NCI-H748 treated with DMSO at 0.1 percent for 48 hours (cell line): Measurements from ENCODE around the gene PLXNA3.

ENCODE experiments used
- DNase-seq: peaks from one replicate; lab custom pipeline; 2025; lab: John Stamatoyannopoulos, UW

PLXNA3 gene

GRCh38 chrX:154435171-154435733 is 22.8 kb upstream of the PLXNA3 start:
- no peak for DNase-seq

- peak; percentile 43 for DNase-seq
Measured at GRCh38 chrX:154436374-154436982, 21.6 kb upstream of the PLXNA3 start.

DNA sequence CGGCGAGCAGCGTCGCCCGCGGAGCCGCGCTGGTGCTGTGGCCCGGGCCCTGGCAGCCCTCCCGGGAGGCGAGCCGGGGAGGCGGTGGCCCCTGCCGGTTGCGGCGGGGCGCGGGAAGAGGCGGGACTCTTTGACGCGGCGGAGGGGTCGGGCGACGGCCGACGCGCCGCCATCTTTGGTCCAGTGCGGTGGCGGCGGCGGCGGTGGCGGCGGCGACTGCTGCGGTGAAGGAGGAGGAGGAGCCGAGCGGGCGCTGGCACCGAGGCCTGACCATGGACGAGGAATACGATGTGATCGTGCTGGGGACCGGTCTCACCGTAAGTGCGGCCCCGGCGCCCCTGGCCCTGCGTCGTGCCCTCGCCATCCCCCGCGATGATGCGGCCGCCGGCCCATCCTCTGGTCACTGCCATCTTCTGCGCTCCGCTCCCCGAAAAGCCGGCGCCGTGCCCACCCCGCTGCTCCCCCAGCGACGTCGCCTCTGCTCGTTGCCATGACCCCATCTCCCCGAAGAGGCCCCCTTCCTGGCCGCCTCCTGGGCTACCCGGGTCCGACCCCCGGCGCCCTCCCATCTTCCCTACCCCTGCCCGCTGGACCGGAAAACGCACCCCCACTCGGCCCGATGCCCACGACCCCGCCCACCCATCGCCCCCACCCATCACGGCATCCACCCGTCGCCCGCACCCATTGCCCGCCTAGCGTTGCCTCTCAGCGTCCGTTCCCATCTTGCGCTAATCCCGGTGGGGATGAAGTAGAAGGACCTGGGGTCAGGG is 20.9 kb upstream of the PLXNA3 start, which contains the start of gene GDI1:
GDI1 (plus strand) TSS at position 172 of the 770 bp plus-strand sequence; CDS start at position 273, 101 bp downstream.
- peak; percentile 4 for DNase-seq

- no peak for DNase-seq
Measured at GRCh38 chrX:154437971-154438893, 19.8 kb upstream of the PLXNA3 start.

DNA sequence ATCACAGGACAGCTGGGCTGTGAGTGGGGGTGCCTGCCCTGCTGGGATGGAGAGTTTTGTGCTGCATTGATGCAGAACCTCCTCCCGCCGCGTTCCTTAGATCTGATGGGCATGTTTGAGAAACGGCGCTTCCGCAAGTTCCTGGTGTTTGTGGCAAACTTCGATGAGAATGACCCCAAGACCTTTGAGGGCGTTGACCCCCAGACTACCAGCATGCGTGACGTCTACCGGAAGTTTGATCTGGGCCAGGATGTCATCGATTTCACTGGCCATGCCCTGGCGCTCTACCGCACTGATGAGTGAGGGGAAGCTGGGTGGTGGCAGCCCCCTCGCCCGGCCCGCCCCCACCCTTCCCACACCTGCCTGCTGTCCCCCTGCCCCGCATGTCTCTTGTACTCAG is 18.2 kb upstream of the PLXNA3 start:
- DNase-seq: no peak

DNA sequence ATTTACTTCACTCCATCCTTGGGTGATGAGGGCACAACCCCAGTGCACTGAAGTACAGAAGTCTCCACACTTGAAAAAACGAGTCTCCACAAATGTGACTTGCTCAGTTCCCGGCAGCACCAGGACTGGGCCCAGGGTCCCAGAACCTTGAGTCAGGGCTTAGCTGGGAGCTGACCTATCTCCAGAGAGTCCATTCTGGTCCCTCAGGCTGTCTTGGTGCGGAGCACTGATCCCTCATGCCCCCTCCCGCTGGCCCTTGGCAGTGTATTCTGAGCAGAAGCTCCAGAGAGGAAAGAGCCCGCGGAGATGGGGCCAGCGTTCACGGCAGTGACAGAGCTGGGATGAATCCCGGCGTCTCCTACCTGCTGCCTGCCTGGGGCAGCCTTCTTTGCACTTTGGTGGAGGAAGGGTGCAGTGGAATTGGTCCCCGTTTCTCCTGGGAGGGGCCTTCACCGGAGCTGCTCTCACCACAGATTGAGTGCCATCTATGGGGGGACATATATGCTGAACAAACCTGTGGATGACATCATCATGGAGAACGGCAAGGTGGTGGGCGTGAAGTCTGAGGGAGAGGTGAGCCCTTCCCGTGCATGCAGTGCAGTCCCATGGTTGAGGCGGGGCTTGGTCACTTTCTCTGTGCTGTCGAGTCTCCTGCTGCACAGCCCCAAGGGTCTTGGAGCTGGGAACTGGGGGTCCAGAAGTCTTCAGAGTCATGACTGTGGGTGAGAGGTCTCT is 17.3 kb upstream of the PLXNA3 start:
- no peak for DNase-seq

DNA sequence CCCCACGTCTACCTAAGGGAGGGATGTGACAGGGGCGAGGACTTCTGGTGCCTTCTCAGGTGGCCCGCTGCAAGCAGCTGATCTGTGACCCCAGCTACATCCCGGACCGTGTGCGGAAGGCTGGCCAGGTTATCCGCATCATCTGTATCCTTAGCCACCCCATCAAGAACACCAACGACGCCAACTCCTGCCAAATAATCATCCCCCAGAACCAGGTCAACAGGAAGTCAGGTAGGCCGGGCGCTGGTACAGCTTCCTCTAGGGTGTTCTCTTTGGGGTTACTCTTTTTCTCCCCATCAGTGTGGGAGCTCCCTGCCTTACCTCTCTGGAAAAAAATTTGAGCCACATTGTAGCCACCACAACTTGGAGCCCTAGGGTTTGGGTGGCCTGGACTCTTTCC is 16.5 kb upstream of the PLXNA3 start:
- no peak for DNase-seq

- no peak for DNase-seq
Measured at GRCh38 chrX:154441984-154442707, 15.9 kb upstream of the PLXNA3 start.

GRCh38 chrX:154443479-154443910 is 14.6 kb upstream of the PLXNA3 start:
- no peak for DNase-seq

DNA sequence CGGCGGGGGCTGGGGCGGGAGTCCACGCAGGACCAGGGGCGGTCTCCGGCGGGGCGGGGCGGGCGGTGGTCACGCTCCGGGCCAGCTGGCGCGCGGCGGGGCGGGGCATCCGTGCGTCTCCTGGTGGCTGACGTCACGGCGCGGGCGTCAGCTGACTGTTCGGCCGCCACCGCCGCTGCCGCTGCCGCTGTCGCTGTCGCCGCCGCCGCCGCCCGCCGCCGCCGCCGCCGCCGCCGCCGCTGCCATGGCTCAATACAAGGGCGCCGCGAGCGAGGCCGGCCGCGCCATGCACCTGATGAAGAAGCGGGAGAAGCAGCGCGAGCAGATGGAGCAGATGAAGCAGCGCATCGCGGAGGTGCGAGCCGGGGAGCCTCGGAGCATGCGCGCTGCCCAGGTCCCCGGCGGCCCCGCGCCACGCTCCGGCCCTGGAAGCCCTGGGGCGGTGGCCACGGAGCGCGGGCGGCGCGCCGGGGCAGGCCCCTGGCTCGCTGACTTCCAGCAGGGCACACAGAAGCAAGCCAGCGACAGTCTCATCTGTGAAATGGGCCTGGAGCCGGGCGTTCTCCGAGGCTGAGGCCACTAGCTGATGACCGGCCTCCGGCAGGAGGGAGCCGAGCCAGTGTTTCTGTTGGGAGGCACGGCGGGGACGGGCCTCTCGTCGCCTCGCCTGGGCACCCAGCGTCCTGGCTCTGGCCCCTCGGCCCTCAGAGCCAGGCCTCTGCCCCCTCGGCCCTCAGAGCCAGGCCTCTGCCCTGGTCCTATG is 13.9 kb upstream of the PLXNA3 start, which contains the start of gene FAM50A:
FAM50A (plus strand) TSS at position 150 of the 763 bp plus-strand sequence; CDS start at position 245, 95 bp downstream.
- peak; percentile 4 for DNase-seq

DNA sequence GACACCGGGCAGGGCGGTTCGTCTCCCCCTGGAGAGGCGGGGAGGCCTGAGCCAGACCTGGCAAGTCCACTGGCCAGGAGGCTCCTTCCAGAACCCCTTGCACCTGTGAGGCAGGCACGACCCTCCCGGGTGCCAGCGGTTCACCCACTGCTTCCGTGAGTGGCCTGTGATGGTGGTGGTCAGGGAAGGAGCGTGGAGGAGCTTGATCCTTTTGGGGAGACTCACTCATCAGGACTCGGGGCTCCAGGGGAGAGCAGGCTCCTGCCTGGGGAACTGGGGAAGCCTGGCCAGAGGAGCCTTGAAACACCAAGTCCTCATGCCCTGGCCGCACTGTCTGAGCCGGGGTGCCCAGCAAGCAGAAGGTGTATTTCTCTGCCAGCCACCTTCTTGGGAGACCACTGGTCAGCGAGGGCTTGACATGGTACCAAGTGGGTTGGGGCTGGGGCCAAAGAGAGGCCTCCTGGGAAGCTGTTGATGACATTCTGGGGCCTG is 13.3 kb upstream of the PLXNA3 start:
- DNase-seq: no peak

- DNase-seq: no peak
Measured at GRCh38 chrX:154445776-154446175, 12.3 kb upstream of the PLXNA3 start.

GRCh38 chrX:154446430-154446829 is 11.7 kb upstream of the PLXNA3 start:
- no peak for DNase-seq

DNA sequence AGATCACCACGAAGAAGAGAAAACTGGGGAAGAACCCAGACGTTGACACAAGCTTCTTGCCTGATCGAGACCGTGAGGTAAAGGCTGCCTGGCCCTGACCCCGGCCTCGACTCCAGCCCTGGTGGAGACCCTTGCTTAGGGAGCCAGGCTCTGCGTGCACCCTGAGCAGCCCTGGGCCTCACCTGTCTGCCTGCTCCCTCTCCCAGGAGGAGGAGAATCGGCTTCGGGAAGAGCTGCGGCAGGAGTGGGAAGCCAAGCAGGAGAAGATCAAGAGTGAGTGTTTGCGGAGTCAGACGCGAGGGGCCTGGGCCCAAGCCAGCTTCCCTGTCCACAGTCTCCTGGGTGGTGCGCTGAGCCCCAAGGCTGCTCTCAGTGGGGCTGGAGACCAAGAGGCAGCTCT is 9.6 kb upstream of the PLXNA3 start:
- DNase-seq: no peak

DNA sequence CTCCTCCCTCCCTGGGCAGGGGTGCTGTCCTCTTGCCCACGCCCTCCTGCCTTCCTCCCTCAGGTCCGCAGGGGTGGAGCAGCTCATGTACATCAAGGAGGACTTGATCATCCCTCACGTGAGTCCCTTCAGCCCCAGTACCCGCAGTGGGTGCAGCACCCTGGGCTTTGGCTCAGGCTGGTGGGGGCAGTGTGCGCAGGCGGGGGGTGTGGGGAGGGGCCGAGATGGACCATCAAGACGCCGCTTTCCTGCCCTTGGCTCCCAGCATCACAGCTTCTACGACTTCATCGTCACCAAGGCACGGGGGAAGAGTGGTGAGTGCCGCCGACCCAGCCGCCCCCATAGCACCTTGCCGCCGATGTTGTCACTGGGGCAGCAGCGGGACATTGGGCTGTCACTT is 8.5 kb upstream of the PLXNA3 start:
- DNase-seq: no peak

DNA sequence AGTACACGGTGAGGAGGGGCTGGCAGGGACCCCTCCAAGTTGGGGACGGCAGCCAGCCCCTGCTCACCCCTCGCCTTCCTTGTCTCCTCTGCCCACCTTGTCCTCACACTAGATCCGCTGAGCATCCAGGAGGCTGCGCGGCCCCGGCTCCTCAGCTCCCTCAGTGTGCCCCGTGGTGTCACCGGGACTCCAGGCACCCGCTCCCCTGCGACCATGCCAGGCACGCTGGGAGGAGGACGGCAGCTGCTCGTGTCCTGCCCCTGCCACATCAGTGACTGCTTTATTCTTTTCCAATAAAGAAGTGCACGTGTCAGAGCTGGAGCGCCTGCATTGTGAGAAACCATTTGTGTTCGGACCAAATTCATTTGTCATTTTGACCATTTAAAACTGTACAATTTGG is 7.8 kb upstream of the PLXNA3 start:
- DNase-seq: no peak

GRCh38 chrX:154452823-154453222 is 5.3 kb upstream of the PLXNA3 start:
- no peak for DNase-seq

DNA sequence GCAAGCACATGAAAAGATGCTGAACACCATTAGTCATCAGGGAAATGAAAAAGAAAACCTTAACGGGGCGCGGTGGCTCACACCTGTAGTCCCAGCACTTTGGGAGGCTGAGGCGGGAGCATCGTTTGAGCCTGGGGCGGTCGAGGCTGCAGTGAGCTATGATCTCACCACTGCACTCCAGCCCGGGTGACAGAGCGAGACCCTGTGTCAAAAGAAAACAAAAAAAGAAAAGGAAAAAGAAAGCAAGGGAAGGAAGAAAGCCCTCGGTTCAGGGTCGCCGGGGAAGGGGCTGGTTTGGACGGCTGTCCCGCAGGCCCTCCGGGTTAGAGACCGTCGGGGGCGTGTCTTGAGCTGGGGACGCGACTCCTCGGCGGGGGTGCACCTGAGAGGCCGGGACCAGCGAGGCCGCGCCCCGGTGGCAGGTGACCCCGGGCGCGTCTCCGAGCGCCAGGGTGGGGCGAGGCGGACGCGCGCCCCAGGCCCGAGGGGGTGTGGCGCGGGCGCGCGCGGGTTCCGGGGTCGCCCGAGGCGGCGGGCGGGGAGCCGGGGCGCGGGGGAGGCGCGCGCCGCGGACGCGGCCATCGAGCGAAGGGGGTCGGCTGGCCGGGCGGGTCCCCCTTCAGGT is 478 bp upstream of the PLXNA3 start:
- DNase-seq: peak; percentile 20
